H1 (cell line): Measurements from ENCODE around the gene PDE4B. TPM values are rescaled to one million over a fixed set of nuclear protein-coding genes. Genes with fewer than 3 reads are reported as not detected.
A peak's percentile ranks its signal among the peaks of the same experiment; 100 is the strongest.

ENCODE experiments used
- CTCF ChIA-PET: fragments of 300-600 bp; sonication (Branson Sonifier 250); formaldehyde crosslinking; loops from one replicate; lab custom pipeline; 2021; ENCODE audit not compliant: partially characterized antibody; lab: Charles Lee
- POLR2A ChIA-PET: fragments of 300-600 bp; sonication (Branson Sonifier 250); formaldehyde crosslinking; loops from one replicate; lab custom pipeline; 2021; ENCODE audit warnings: inconsistent platforms; ENCODE audit not compliant: partially characterized antibody; lab: Charles Lee
- DNase-seq, 2 experiments: peaks; one replicate each; pipeline versions ENCODE4 v3.0.0 to v3.0.0-alpha.2; 2010 to 2022; ENCODE audit warnings: low spot score in 2 of 2, low read depth in 1 of 2, mixed read lengths in 1 of 2
- FAIRE-seq: peaks from 2 replicates; lab custom pipeline; 2011; peaks lifted over from hg19 to GRCh38; lab: Jason Lieb, UNC
- H2AFZ ChIP-seq: 2 replicates; pipeline ENCODE4 v1.8.1; 2012; ENCODE audit warnings: low read length, inconsistent platforms
- H2AK5ac ChIP-seq: 2 replicates; pipeline ENCODE4 v1.6.1; 2013; ENCODE audit warnings: low read depth, low read length
- H2BK120ac ChIP-seq: replicated peaks from 2 replicates; pipeline ENCODE3; 2013; ENCODE audit warnings: low read depth, low read length, inconsistent platforms
- H2BK12ac ChIP-seq: 2 replicates; pipeline ENCODE4 v1.6.1; 2013; ENCODE audit warnings: low read depth, low read length
- H2BK15ac ChIP-seq: 2 replicates; pipeline ENCODE4 v1.6.1; 2013; ENCODE audit warnings: low read length
- H2BK20ac ChIP-seq: 2 replicates; pipeline ENCODE4 v1.6.1; 2013; ENCODE audit warnings: low read length
- H2BK5ac ChIP-seq: 2 replicates; pipeline ENCODE4 v1.6.1; 2013; ENCODE audit warnings: low read depth, low read length
- H3K14ac ChIP-seq: 2 replicates; pipeline ENCODE4 v1.6.1; 2013; ENCODE audit warnings: inconsistent platforms; ENCODE audit not compliant: insufficient read length
- H3K18ac ChIP-seq: 2 replicates; pipeline ENCODE4 v1.6.1; 2013; ENCODE audit warnings: low read length; ENCODE audit errors: extremely low read depth
- H3K23ac ChIP-seq: 2 replicates; pipeline ENCODE4 v1.6.1; 2013; ENCODE audit warnings: inconsistent platforms; ENCODE audit not compliant: insufficient read length
- H3K23me2 ChIP-seq: 2 replicates; pipeline ENCODE4 v1.6.1; 2013; ENCODE audit warnings: low read depth, low read length
- H3K27ac ChIP-seq: 2 replicates; pipeline ENCODE4 v1.6.1; 2011; ENCODE audit warnings: low read depth, low read length, inconsistent platforms
- H3K27me3 ChIP-seq, 4 experiments: replicated peaks in 1 of 4; 1 replicate in 1 of 4; 2 replicates in 3 of 4; pipeline versions ENCODE4 v1.6.1 to v1.8.1; 2011 to 2013; ENCODE audit warnings: low read length in 3 of 4, mild to moderate bottlenecking in 3 of 4, inconsistent platforms in 2 of 4, mixed read lengths in 2 of 4, moderate library complexity in 1 of 4; ENCODE audit not compliant: control insufficient read depth in 3 of 4, insufficient read depth in 3 of 4; ENCODE audit errors: extremely low read depth in 1 of 4
- H3K36me3 ChIP-seq, 4 experiments: 2 replicates each; pipeline versions ENCODE4 v1.6.1 to v1.8.1; 2011 to 2013; ENCODE audit warnings: mild to moderate bottlenecking in 4 of 4, low read length in 3 of 4, moderate library complexity in 2 of 4, control low read depth in 1 of 4, inconsistent platforms in 1 of 4; ENCODE audit not compliant: insufficient read depth in 4 of 4, control insufficient read depth in 2 of 4
- H3K4ac ChIP-seq: replicated peaks from 2 replicates; pipeline ENCODE3; 2013; ENCODE audit warnings: low read length, low read depth, mixed read lengths, inconsistent platforms; ENCODE audit not compliant: insufficient read length
- H3K4me1 ChIP-seq, 4 experiments: replicated peaks in 1 of 4; 1 replicate in 1 of 4; 2 replicates in 3 of 4; pipeline versions ENCODE4 v1.6.1 to v1.8.1; 2011 to 2013; ENCODE audit warnings: low read length in 3 of 4, inconsistent platforms in 2 of 4, mixed read lengths in 1 of 4; ENCODE audit not compliant: insufficient read depth in 4 of 4, control insufficient read depth in 3 of 4
- H3K4me2 ChIP-seq, 2 experiments: 2 replicates each; pipeline versions ENCODE4 v1.6.1 to v1.8.1; 2011 to 2013; ENCODE audit warnings: low read depth in 2 of 2, low read length in 2 of 2, control low read depth in 1 of 2, inconsistent platforms in 1 of 2, mild to moderate bottlenecking in 1 of 2; ENCODE audit not compliant: insufficient read depth in 1 of 2
- H3K4me3 ChIP-seq, 4 experiments: fragments of 200-600, 300-600 bp in 1 of 4; sonication (generic), shearing (Covaris generic), sonication (Bioruptor Twin) in 1 of 4; 2 replicates each; pipeline versions ENCODE4 v1.5.1 to v1.8.1; 2011 to 2016; ENCODE audit warnings: low read length in 4 of 4, low read depth in 3 of 4, control low read depth in 2 of 4, inconsistent platforms in 2 of 4, mild to moderate bottlenecking in 2 of 4, mixed read lengths in 1 of 4, moderate library complexity in 1 of 4; ENCODE audit not compliant: insufficient read depth in 2 of 4; ENCODE audit errors: extremely low read depth in 1 of 4
- H3K56ac ChIP-seq: replicated peaks from 2 replicates; pipeline ENCODE3; 2013; ENCODE audit warnings: low read depth, mild to moderate bottlenecking, mixed read lengths, low read length, inconsistent platforms; ENCODE audit not compliant: insufficient read length
- H3K79me1 ChIP-seq: 2 replicates; pipeline ENCODE4 v1.6.1; 2013; ENCODE audit warnings: low read depth, low read length, control low read depth
- H3K79me2 ChIP-seq, 2 experiments: 2 replicates each; pipeline versions ENCODE4 v1.6.1 to v1.8.1; 2012 to 2013; ENCODE audit warnings: low read length in 2 of 2, mild to moderate bottlenecking in 2 of 2, inconsistent platforms in 1 of 2; ENCODE audit not compliant: insufficient read depth in 2 of 2, control insufficient read depth in 1 of 2
- H3K9ac ChIP-seq, 4 experiments: replicated peaks in 1 of 4; 1 replicate in 1 of 4; 2 replicates in 3 of 4; pipeline versions ENCODE4 v1.6.1 to v1.8.1; 2011 to 2013; ENCODE audit warnings: low read depth in 3 of 4, low read length in 3 of 4, control low read depth in 2 of 4, mild to moderate bottlenecking in 2 of 4, moderate library complexity in 2 of 4, inconsistent platforms in 1 of 4; ENCODE audit errors: extremely low read depth in 1 of 4
- H3K9me3 ChIP-seq, 2 experiments: 2 replicates each; pipeline versions ENCODE4 v1.6.1 to v1.8.1; 2012 to 2013; ENCODE audit warnings: mild to moderate bottlenecking in 2 of 2, moderate library complexity in 2 of 2, control low read depth in 1 of 2, inconsistent platforms in 1 of 2, low read depth in 1 of 2, low read length in 1 of 2, mixed read lengths in 1 of 2; ENCODE audit not compliant: insufficient read depth in 2 of 2
- H4K20me1 ChIP-seq, 2 experiments: replicated peaks in 1 of 2; 2 replicates each; pipeline versions ENCODE3 to v1.8.1; 2011 to 2013; ENCODE audit warnings: inconsistent platforms in 2 of 2, low read length in 2 of 2, mild to moderate bottlenecking in 1 of 2; ENCODE audit not compliant: insufficient read depth in 2 of 2, control insufficient read depth in 1 of 2
- H4K5ac ChIP-seq: 2 replicates; pipeline ENCODE4 v1.6.1; 2013; ENCODE audit warnings: low read length, low read depth, mixed read lengths, inconsistent platforms; ENCODE audit not compliant: insufficient read length
- H4K8ac ChIP-seq: 2 replicates; pipeline ENCODE4 v1.8.0; 2013; ENCODE audit warnings: mild to moderate bottlenecking, moderate library complexity, low read length, inconsistent platforms; ENCODE audit not compliant: insufficient read depth; ENCODE audit errors: extremely low read depth
- H4K91ac ChIP-seq: replicated peaks from 2 replicates; pipeline ENCODE3; 2013; ENCODE audit warnings: low read length, mixed read lengths, inconsistent platforms; ENCODE audit not compliant: insufficient read length
- EZH2 ChIP-seq: fragments of 200-600 bp; sonication (generic); IDR thresholded peaks from 2 replicates; pipeline ENCODE4 v1.7.1; 2012; ENCODE audit warnings: low read depth, mild to moderate bottlenecking, moderate library complexity, low read length, inconsistent platforms; ENCODE audit not compliant: severe bottlenecking
- KDM4A ChIP-seq: IDR thresholded peaks from one replicate; pipeline ENCODE4 v1.7.1; 2012; ENCODE audit warnings: low read depth, mild to moderate bottlenecking, moderate library complexity, low read length, inconsistent platforms; ENCODE audit not compliant: severe bottlenecking
- SIN3A ChIP-seq, 2 experiments: IDR thresholded peaks in 1 of 2; conservative IDR thresholded peaks in 1 of 2; 2 replicates each; pipeline ENCODE4 v1.6.1; 2011 to 2012; ENCODE audit warnings: low read length in 2 of 2, improper control_type of control experiment in 1 of 2, low read depth in 1 of 2, mild to moderate bottlenecking in 1 of 2
- SP2 ChIP-seq: IDR thresholded peaks from 2 replicates; pipeline ENCODE4 v1.6.1; 2012; ENCODE audit warnings: mild to moderate bottlenecking, low read length, inconsistent platforms
- TCF12 ChIP-seq: IDR thresholded peaks from 2 replicates; pipeline ENCODE4 v1.6.1; 2011; ENCODE audit warnings: low read depth, mild to moderate bottlenecking, low read length
- WGBS, 2 experiments: shearing (Covaris generic) in 1 of 2; methylation state at CpG; one replicate each; pipeline versions ENCODE4 v1.1.6 to v1.1.7; 2013 to 2015; ENCODE audit warnings: low lambda C conversion rate in 2 of 2, mixed read lengths in 2 of 2, inconsistent platforms in 1 of 2, low coverage in 1 of 2, missing lambda C conversion rate in 1 of 2; ENCODE audit not compliant: insufficient replicate concordance in 2 of 2, insufficient coverage in 1 of 2, insufficient read length in 1 of 2; ENCODE audit errors: extremely low coverage in 1 of 2, missing lambda C conversion rate in 1 of 2; 5-methylcytosine and 5-hydroxymethylcytosine counted together
- polyA plus RNA-seq, 7 experiments: library from polyadenylated mRNA; depleted of rRNA in 3 of 7; stranded (reverse) in 5 of 7; unstranded in 2 of 7; fragments of >200 nt in 5 of 7; fragments of 200-250 nt in 2 of 7; gene quantifications; 1 replicate in 5 of 7; 2 replicates in 1 of 7; 4 replicates in 1 of 7; pipeline versions ENCODE4 v1.2.1 to v1.2.3, GENCODE V29; 2011 to 2013; ENCODE audit warnings: missing spikeins in 2 of 7, mixed read lengths in 2 of 7
- total RNA-seq: library from RNA; stranded (reverse); fragmentation: NEBNext Ultra II Directional; extraction: Animal tissue kit (Norgen Biotek cat#: 25700); gene quantifications from 2 replicates; pipeline ENCODE4 v1.2.1, GENCODE V29; 2021

The PDE4B gene
- total and polyA plus RNA-seq, 2 of the 8 experiments (the other 6 are each of a cell fraction or from before 2014, with no cell fraction given), result 5.0 to 15.1 TPM

DNA sequence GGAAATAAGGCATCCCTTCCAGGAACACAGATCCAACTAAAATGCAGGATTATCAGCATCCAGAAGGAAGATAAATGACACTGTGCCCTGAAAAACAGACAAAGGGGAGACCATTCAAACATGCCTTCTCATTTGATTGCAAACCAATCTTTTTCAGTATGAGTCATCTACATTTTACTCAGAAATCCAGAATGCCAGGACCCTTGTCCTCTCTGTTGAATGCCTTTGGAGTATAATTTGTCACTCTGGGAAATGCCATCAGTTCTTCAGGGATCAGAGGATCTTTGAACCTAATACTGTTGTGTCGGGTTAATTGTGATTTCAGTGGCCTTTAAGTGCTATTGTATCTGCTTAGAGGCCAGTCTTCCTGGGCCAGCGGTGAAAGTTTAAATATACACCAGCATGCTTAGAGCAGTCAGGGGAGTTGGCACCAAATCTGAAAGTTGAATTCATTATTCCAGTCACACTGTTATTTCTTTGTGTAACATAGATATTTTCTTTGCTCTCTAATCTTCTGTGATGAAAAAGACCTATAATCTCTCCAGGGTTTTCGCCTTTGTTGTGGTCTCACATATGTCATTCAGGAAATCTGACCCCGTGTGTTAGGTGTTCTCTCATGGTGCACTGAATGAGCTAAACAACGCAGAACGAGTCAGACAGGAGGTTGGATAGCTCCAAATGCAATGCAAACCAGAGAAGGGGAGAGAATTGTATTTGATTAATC lies 376.4 kb downstream of the PDE4B start:
- Histone ChIP-seq H3K9ac (no peak overlapping the region), H3K79me2 (no peaks in the 10 kb centered on the region), H2BK12ac (no peak overlapping the region), H3K23ac (no peak overlapping the region), H3K36me3 (no peaks in the 10 kb centered on the region), H3K18ac (no peak overlapping the region), H4K20me1 (no peaks in the 10 kb centered on the region), H3K4ac (no peak overlapping the region), H2BK5ac (no peak overlapping the region), H3K79me1 (no peaks in the 10 kb centered on the region), H3K27ac (no peak overlapping the region), H4K5ac (no peak overlapping the region), H3K14ac (no peak overlapping the region), H2AFZ (no peak overlapping the region), H2AK5ac (no peak overlapping the region), H4K8ac (no peak overlapping the region), H3K4me1 (no peaks in the 10 kb centered on the region), H2BK120ac (no peak overlapping the region), H3K23me2 (no peaks in the 10 kb centered on the region), H3K56ac (no peak overlapping the region), H3K27me3 (no peaks in the 10 kb centered on the region), H2BK15ac (no peak overlapping the region), H2BK20ac (no peak overlapping the region), H3K4me2 (no peak overlapping the region), H4K91ac (no peak overlapping the region), H3K4me3 (no peak overlapping the region), H3K9me3 (no peaks in the 10 kb centered on the region)
- FAIRE-seq (peak; percentile 28), DNase-seq (no peak)
- POLR2A ChIA-PET, result interaction anchor here (0.5 kb wide), 1 partner anchor 15 kb away, joined by 3 read pairs; no protein-coding TSS in a partner anchor
- TF ChIP-seq EZH2 (no peak), SP2 (no peak), TCF12 (no peak), SIN3A (conservative IDR thresholded peaks at IDR 0.05 in 1 of 2, IDR thresholded peaks at IDR 0.05 in 1 of 2; ENCODE audit: low read depth in 1 of 2, low read length in 2 of 2) (no peak), KDM4A (no peak)
- 96% methylated on average over 6 of the region's 6 CpGs; no CpG with 5 or more reads in 1 of the 2 experiments for WGBS, 2 experiments
- CTCF ChIA-PET, result interaction anchor here (0.7 to 1.2 kb wide), 2 partner anchors 14 to 206 kb away, joined by 3 read pairs; no protein-coding TSS in a partner anchor
